H1 (cell line): ENCODE results near the gene APBA3. TPM values are rescaled to one million over a fixed set of nuclear protein-coding genes. Genes with fewer than 3 reads are reported as not detected.

Experiments
- CTCF ChIA-PET: fragments of 300-600 bp; sonication (Branson Sonifier 250); formaldehyde crosslinking; loops from one replicate; lab custom pipeline; 2021; ENCODE audit not compliant: partially characterized antibody; lab: Charles Lee
- POLR2A ChIA-PET: fragments of 300-600 bp; sonication (Branson Sonifier 250); formaldehyde crosslinking; loops from one replicate; lab custom pipeline; 2021; ENCODE audit warnings: inconsistent platforms; ENCODE audit not compliant: partially characterized antibody; lab: Charles Lee
- DNase-seq, 2 experiments: peaks; one replicate each; pipeline versions ENCODE4 v3.0.0 to v3.0.0-alpha.2; 2010 to 2022; ENCODE audit warnings: low spot score in 2 of 2, low read depth in 1 of 2, mixed read lengths in 1 of 2
- FAIRE-seq: peaks from 2 replicates; lab custom pipeline; 2011; peaks lifted over from hg19 to GRCh38; lab: Jason Lieb, UNC
- H2AFZ ChIP-seq: 2 replicates; pipeline ENCODE4 v1.8.1; 2012; ENCODE audit warnings: low read length, inconsistent platforms
- H2AK5ac ChIP-seq: 2 replicates; pipeline ENCODE4 v1.6.1; 2013; ENCODE audit warnings: low read depth, low read length
- H2BK120ac ChIP-seq: replicated peaks from 2 replicates; pipeline ENCODE3; 2013; ENCODE audit warnings: low read depth, low read length, inconsistent platforms
- H2BK12ac ChIP-seq: 2 replicates; pipeline ENCODE4 v1.6.1; 2013; ENCODE audit warnings: low read depth, low read length
- H2BK15ac ChIP-seq: 2 replicates; pipeline ENCODE4 v1.6.1; 2013; ENCODE audit warnings: low read length
- H2BK20ac ChIP-seq: 2 replicates; pipeline ENCODE4 v1.6.1; 2013; ENCODE audit warnings: low read length
- H2BK5ac ChIP-seq: 2 replicates; pipeline ENCODE4 v1.6.1; 2013; ENCODE audit warnings: low read depth, low read length
- H3K14ac ChIP-seq: 2 replicates; pipeline ENCODE4 v1.6.1; 2013; ENCODE audit warnings: inconsistent platforms; ENCODE audit not compliant: insufficient read length
- H3K18ac ChIP-seq: 2 replicates; pipeline ENCODE4 v1.6.1; 2013; ENCODE audit warnings: low read length; ENCODE audit errors: extremely low read depth
- H3K23ac ChIP-seq: 2 replicates; pipeline ENCODE4 v1.6.1; 2013; ENCODE audit warnings: inconsistent platforms; ENCODE audit not compliant: insufficient read length
- H3K23me2 ChIP-seq: 2 replicates; pipeline ENCODE4 v1.6.1; 2013; ENCODE audit warnings: low read depth, low read length
- H3K27ac ChIP-seq: 2 replicates; pipeline ENCODE4 v1.6.1; 2011; ENCODE audit warnings: low read depth, low read length, inconsistent platforms
- H3K27me3 ChIP-seq, 4 experiments: replicated peaks in 1 of 4; 1 replicate in 1 of 4; 2 replicates in 3 of 4; pipeline versions ENCODE4 v1.6.1 to v1.8.1; 2011 to 2013; ENCODE audit warnings: low read length in 3 of 4, mild to moderate bottlenecking in 3 of 4, inconsistent platforms in 2 of 4, mixed read lengths in 2 of 4, moderate library complexity in 1 of 4; ENCODE audit not compliant: control insufficient read depth in 3 of 4, insufficient read depth in 3 of 4; ENCODE audit errors: extremely low read depth in 1 of 4
- H3K36me3 ChIP-seq, 4 experiments: 2 replicates each; pipeline versions ENCODE4 v1.6.1 to v1.8.1; 2011 to 2013; ENCODE audit warnings: mild to moderate bottlenecking in 4 of 4, low read length in 3 of 4, moderate library complexity in 2 of 4, control low read depth in 1 of 4, inconsistent platforms in 1 of 4; ENCODE audit not compliant: insufficient read depth in 4 of 4, control insufficient read depth in 2 of 4
- H3K4ac ChIP-seq: replicated peaks from 2 replicates; pipeline ENCODE3; 2013; ENCODE audit warnings: low read length, low read depth, mixed read lengths, inconsistent platforms; ENCODE audit not compliant: insufficient read length
- H3K4me1 ChIP-seq, 4 experiments: replicated peaks in 1 of 4; 1 replicate in 1 of 4; 2 replicates in 3 of 4; pipeline versions ENCODE4 v1.6.1 to v1.8.1; 2011 to 2013; ENCODE audit warnings: low read length in 3 of 4, inconsistent platforms in 2 of 4, mixed read lengths in 1 of 4; ENCODE audit not compliant: insufficient read depth in 4 of 4, control insufficient read depth in 3 of 4
- H3K4me2 ChIP-seq, 2 experiments: 2 replicates each; pipeline versions ENCODE4 v1.6.1 to v1.8.1; 2011 to 2013; ENCODE audit warnings: low read depth in 2 of 2, low read length in 2 of 2, control low read depth in 1 of 2, inconsistent platforms in 1 of 2, mild to moderate bottlenecking in 1 of 2; ENCODE audit not compliant: insufficient read depth in 1 of 2
- H3K4me3 ChIP-seq, 4 experiments: fragments of 200-600, 300-600 bp in 1 of 4; sonication (generic), shearing (Covaris generic), sonication (Bioruptor Twin) in 1 of 4; 2 replicates each; pipeline versions ENCODE4 v1.5.1 to v1.8.1; 2011 to 2016; ENCODE audit warnings: low read length in 4 of 4, low read depth in 3 of 4, control low read depth in 2 of 4, inconsistent platforms in 2 of 4, mild to moderate bottlenecking in 2 of 4, mixed read lengths in 1 of 4, moderate library complexity in 1 of 4; ENCODE audit not compliant: insufficient read depth in 2 of 4; ENCODE audit errors: extremely low read depth in 1 of 4
- H3K56ac ChIP-seq: replicated peaks from 2 replicates; pipeline ENCODE3; 2013; ENCODE audit warnings: low read depth, mild to moderate bottlenecking, mixed read lengths, low read length, inconsistent platforms; ENCODE audit not compliant: insufficient read length
- H3K79me1 ChIP-seq: 2 replicates; pipeline ENCODE4 v1.6.1; 2013; ENCODE audit warnings: low read depth, low read length, control low read depth
- H3K79me2 ChIP-seq, 2 experiments: 2 replicates each; pipeline versions ENCODE4 v1.6.1 to v1.8.1; 2012 to 2013; ENCODE audit warnings: low read length in 2 of 2, mild to moderate bottlenecking in 2 of 2, inconsistent platforms in 1 of 2; ENCODE audit not compliant: insufficient read depth in 2 of 2, control insufficient read depth in 1 of 2
- H3K9ac ChIP-seq, 4 experiments: replicated peaks in 1 of 4; 1 replicate in 1 of 4; 2 replicates in 3 of 4; pipeline versions ENCODE4 v1.6.1 to v1.8.1; 2011 to 2013; ENCODE audit warnings: low read depth in 3 of 4, low read length in 3 of 4, control low read depth in 2 of 4, mild to moderate bottlenecking in 2 of 4, moderate library complexity in 2 of 4, inconsistent platforms in 1 of 4; ENCODE audit errors: extremely low read depth in 1 of 4
- H3K9me3 ChIP-seq, 2 experiments: 2 replicates each; pipeline versions ENCODE4 v1.6.1 to v1.8.1; 2012 to 2013; ENCODE audit warnings: mild to moderate bottlenecking in 2 of 2, moderate library complexity in 2 of 2, control low read depth in 1 of 2, inconsistent platforms in 1 of 2, low read depth in 1 of 2, low read length in 1 of 2, mixed read lengths in 1 of 2; ENCODE audit not compliant: insufficient read depth in 2 of 2
- H4K20me1 ChIP-seq, 2 experiments: replicated peaks in 1 of 2; 2 replicates each; pipeline versions ENCODE3 to v1.8.1; 2011 to 2013; ENCODE audit warnings: inconsistent platforms in 2 of 2, low read length in 2 of 2, mild to moderate bottlenecking in 1 of 2; ENCODE audit not compliant: insufficient read depth in 2 of 2, control insufficient read depth in 1 of 2
- H4K5ac ChIP-seq: 2 replicates; pipeline ENCODE4 v1.6.1; 2013; ENCODE audit warnings: low read length, low read depth, mixed read lengths, inconsistent platforms; ENCODE audit not compliant: insufficient read length
- H4K8ac ChIP-seq: 2 replicates; pipeline ENCODE4 v1.8.0; 2013; ENCODE audit warnings: mild to moderate bottlenecking, moderate library complexity, low read length, inconsistent platforms; ENCODE audit not compliant: insufficient read depth; ENCODE audit errors: extremely low read depth
- H4K91ac ChIP-seq: replicated peaks from 2 replicates; pipeline ENCODE3; 2013; ENCODE audit warnings: low read length, mixed read lengths, inconsistent platforms; ENCODE audit not compliant: insufficient read length
- GABPA ChIP-seq: IDR thresholded peaks from 2 replicates; pipeline ENCODE4 v1.6.1; 2011; ENCODE audit warnings: mild to moderate bottlenecking, low read length, moderate library complexity, borderline replicate concordance; ENCODE audit not compliant: insufficient read depth
- HDAC2 ChIP-seq, 2 experiments: fragments of 300-600 bp in 1 of 2; sonication (generic) in 1 of 2; IDR thresholded peaks; 2 replicates each; pipeline ENCODE4 v1.6.1; 2011 to 2012; ENCODE audit warnings: low read depth in 2 of 2, low read length in 2 of 2, mild to moderate bottlenecking in 2 of 2, moderate library complexity in 2 of 2, borderline replicate concordance in 1 of 2, inconsistent platforms in 1 of 2
- MAX ChIP-seq: IDR thresholded peaks from 2 replicates; pipeline ENCODE4 v1.6.1; 2012; ENCODE audit warnings: inconsistent platforms
- NANOG ChIP-seq: IDR thresholded peaks from 2 replicates; pipeline ENCODE4 v1.6.1; 2011; ENCODE audit warnings: low read length, low read depth, mild to moderate bottlenecking, inconsistent platforms; ENCODE audit not compliant: insufficient read depth, poor library complexity, severe bottlenecking
- NRF1 ChIP-seq: IDR thresholded peaks from 2 replicates; pipeline ENCODE4 v1.6.1; 2011; ENCODE audit warnings: mild to moderate bottlenecking, low read depth, low read length, improper control_type of control experiment
- RFX5 ChIP-seq: IDR thresholded peaks from 2 replicates; pipeline ENCODE4 v1.6.1; 2011; ENCODE audit warnings: low read depth, low read length, improper control_type of control experiment, borderline replicate concordance
- RNF2 ChIP-seq: fragments of 200-900, 300-1000 bp; sonication (generic); IDR thresholded peaks from 2 replicates; pipeline ENCODE4 v1.7.1; 2016; ENCODE audit warnings: borderline replicate concordance, low read depth, mild to moderate bottlenecking, antibody characterized with exemption, low read length; ENCODE audit not compliant: poor library complexity, severe bottlenecking; ENCODE audit errors: missing control alignments
- SAP30 ChIP-seq: fragments of 300-600 bp; sonication (generic); IDR thresholded peaks from 2 replicates; pipeline ENCODE4 v1.7.1; 2012; ENCODE audit warnings: low read length, moderate library complexity, mild to moderate bottlenecking, inconsistent platforms; ENCODE audit not compliant: insufficient read depth, insufficient replicate concordance
- SP1 ChIP-seq: IDR thresholded peaks from 2 replicates; pipeline ENCODE4 v1.6.1; 2011; ENCODE audit warnings: low read depth, low read length
- SP4 ChIP-seq: IDR thresholded peaks from 2 replicates; pipeline ENCODE4 v1.6.1; 2012; ENCODE audit warnings: low read length, inconsistent platforms
- TBP ChIP-seq: IDR thresholded peaks from 2 replicates; pipeline ENCODE4 v1.6.1; 2011; ENCODE audit warnings: low read depth, low read length, improper control_type of control experiment
- TEAD4 ChIP-seq: IDR thresholded peaks from 2 replicates; pipeline ENCODE4 v1.6.1; 2012; ENCODE audit warnings: low read depth, low read length, inconsistent platforms, mixed read lengths
- YY1 ChIP-seq: IDR thresholded peaks from 2 replicates; pipeline ENCODE4 v1.6.1; 2011; ENCODE audit warnings: low read depth, mild to moderate bottlenecking, low read length
- ZNF274 ChIP-seq: IDR thresholded peaks from 2 replicates; pipeline ENCODE4 v1.7.0; 2012; ENCODE audit warnings: low read length, borderline replicate concordance; ENCODE audit errors: extremely low read depth
- WGBS, 2 experiments: shearing (Covaris generic) in 1 of 2; methylation state at CpG; one replicate each; pipeline versions ENCODE4 v1.1.6 to v1.1.7; 2013 to 2015; ENCODE audit warnings: low lambda C conversion rate in 2 of 2, mixed read lengths in 2 of 2, inconsistent platforms in 1 of 2, low coverage in 1 of 2, missing lambda C conversion rate in 1 of 2; ENCODE audit not compliant: insufficient replicate concordance in 2 of 2, insufficient coverage in 1 of 2, insufficient read length in 1 of 2; ENCODE audit errors: extremely low coverage in 1 of 2, missing lambda C conversion rate in 1 of 2; 5-methylcytosine and 5-hydroxymethylcytosine counted together
- polyA plus RNA-seq, 7 experiments: library from polyadenylated mRNA; depleted of rRNA in 3 of 7; stranded (reverse) in 5 of 7; unstranded in 2 of 7; fragments of >200 nt in 5 of 7; fragments of 200-250 nt in 2 of 7; gene quantifications; 1 replicate in 5 of 7; 2 replicates in 1 of 7; 4 replicates in 1 of 7; pipeline versions ENCODE4 v1.2.1 to v1.2.3, GENCODE V29; 2011 to 2013; ENCODE audit warnings: missing spikeins in 2 of 7, mixed read lengths in 2 of 7
- total RNA-seq: library from RNA; stranded (reverse); fragmentation: NEBNext Ultra II Directional; extraction: Animal tissue kit (Norgen Biotek cat#: 25700); gene quantifications from 2 replicates; pipeline ENCODE4 v1.2.1, GENCODE V29; 2021

The APBA3 gene
- total and polyA plus RNA-seq, 2 of the 8 experiments (the other 6 are each of a cell fraction or from before 2014, with no cell fraction given), result 21.4 to 36.9 TPM

GRCh38 chr19:3792114-3792513 is 30.6 kb upstream of the APBA3 start:
- Histone ChIP-seq H3K56ac (no peak overlapping the region), H3K79me1 (no peaks in the 10 kb centered on the region), H2BK15ac (no peak overlapping the region), H4K5ac (no peak overlapping the region), H4K20me1 (no peaks in the 10 kb centered on the region), H3K27ac (no peak overlapping the region), H2BK12ac (no peak overlapping the region), H2AFZ (no peak overlapping the region), H2BK20ac (no peak overlapping the region), H3K23ac (no peak overlapping the region), H3K9me3 (peaks cover 4 to 10% of the 10 kb centered on the region in 2 experiments; a peak in 2 of 4 replicates), H3K27me3 (peaks cover 0 to 3% (median 0%) of the 10 kb centered on the region in 4 experiments; a peak in 1 of 7 replicates), H2BK120ac (no peak overlapping the region), H3K14ac (no peak overlapping the region), H3K36me3 (no peaks in the 10 kb centered on the region), H2AK5ac (no peak overlapping the region), H3K9ac (no peak overlapping the region), H3K18ac (no peak overlapping the region), H3K4me3 (no peak overlapping the region), H3K79me2 (no peaks in the 10 kb centered on the region), H4K8ac (no peak overlapping the region), H3K4me1 (no peaks in the 10 kb centered on the region), H3K4ac (no peak overlapping the region), H2BK5ac (no peak overlapping the region), H3K4me2 (no peak overlapping the region), H3K23me2 (no peaks in the 10 kb centered on the region), H4K91ac (no peak overlapping the region)
- WGBS, 2 experiments, result 90% methylated on average over 3 of the region's 3 CpGs; no CpG with 5 or more reads in 1 of the 2 experiments
- POLR2A ChIA-PET, result no interaction called here
- TF ChIP-seq NANOG (no peak), GABPA (no peak), ZNF274 (no peak), TBP (no peak), RNF2 (no peak), RFX5 (no peak), SAP30 (no peak), SP4 (no peak), MAX (no peak), NRF1 (no peak), TEAD4 (no peak), HDAC2 (IDR thresholded peaks at IDR 0.05; ENCODE audit: borderline replicate concordance in 1 of 2, low read depth in 2 of 2, low read length in 2 of 2) (no peak), SP1 (no peak), YY1 (no peak)
- no peak for FAIRE-seq
- no peak for DNase-seq
- CTCF ChIA-PET, result interaction anchor here (0.8 kb wide), 1 partner anchor 14 kb away, joined by 3 read pairs; no protein-coding TSS in a partner anchor
